ENCODE results near the gene KNSTRN.

- TF ChIP-seq POLR2A (IDR thresholded peaks at IDR 0.05; ENCODE audit: low read depth, low read length), result no peak
- TF ChIP-seq POLR2AphosphoS5 (IDR thresholded peaks at IDR 0.05; ENCODE audit: low read depth, low read length), result no peak
Measured at GRCh38 chr15:40335938-40336743, 46.4 kb upstream of the KNSTRN start.

Data from GM12892 (cell line).